ENCODE measurements around the gene KCNK17. TPM values are rescaled to one million over a fixed set of nuclear protein-coding genes. Genes with fewer than 3 reads are reported as not detected.

Gene KCNK17
- total RNA-seq, 1 experiment from 2014 or later: 1.2 TPM

DNA sequence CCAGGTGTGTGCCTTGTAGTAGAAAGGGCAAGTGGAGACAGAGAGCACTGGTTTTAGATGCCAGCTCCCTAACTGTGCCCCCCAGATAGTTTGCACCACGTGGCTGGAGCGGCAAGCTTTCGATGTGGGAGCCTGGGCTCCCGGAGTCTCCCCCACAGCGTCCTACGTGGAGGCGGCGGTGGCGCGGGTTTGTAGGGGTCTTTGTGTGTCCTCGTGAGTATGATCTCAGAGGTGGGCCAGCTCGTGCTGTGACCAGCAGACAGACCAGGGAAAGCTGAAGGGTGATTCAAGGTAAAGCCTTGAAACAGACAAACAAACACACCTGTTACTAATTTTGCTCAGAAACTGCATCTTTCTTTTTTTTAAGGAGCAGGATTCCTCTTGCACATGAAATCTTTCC lies 13.8 kb upstream of the KCNK17 start:
- Histone ChIP-seq H3T11ph (ENCODE audit: low read length) (no peak overlapping the region), H3K23me2 (ENCODE audit: insufficient read length, low read depth, low read length, poor library complexity, severe bottlenecking) (no peaks in the 10 kb centered on the region), H2BK120ac (ENCODE audit: low read depth, low read length, poor library complexity, severe bottlenecking) (no peak overlapping the region), H2AFZ (ENCODE audit: low read length) (no peak overlapping the region), H3K14ac (ENCODE audit: insufficient read depth, low read length) (no peak overlapping the region), H2BK20ac (ENCODE audit: low read depth, low read length, poor library complexity, severe bottlenecking) (no peak overlapping the region), H2AK5ac (ENCODE audit: insufficient read length, low read length) (no peak overlapping the region), H3K23ac (ENCODE audit: insufficient read length, low read depth, low read length) (no peak overlapping the region), H2BK15ac (ENCODE audit: low read depth, low read length) (no peak overlapping the region), H3K27me3 (ENCODE audit: insufficient read depth, low read length) (no peaks in the 10 kb centered on the region; the same call in 1 of the 2 replicates), H3K4me2 (ENCODE audit: insufficient read depth, insufficient read length, low read length) (no peak overlapping the region), H3K79me1 (ENCODE audit: insufficient read depth, low read depth, low read length, poor library complexity, severe bottlenecking) (no peaks in the 10 kb centered on the region), H3K4me1 (ENCODE audit: insufficient read depth, low read length) (no peaks in the 10 kb centered on the region), H4K91ac (ENCODE audit: insufficient read length, low read depth, low read length) (no peak overlapping the region), H3K4ac (ENCODE audit: low read depth, low read length) (no peak overlapping the region), H3K9ac (ENCODE audit: extremely low read depth, insufficient read length, low read length) (no peak overlapping the region), H3K79me2 (ENCODE audit: insufficient read depth, low read length) (no peaks in the 10 kb centered on the region), H4K5ac (ENCODE audit: insufficient read length, low read depth, low read length) (no peak overlapping the region), H4K20me1 (ENCODE audit: control insufficient read depth, insufficient read depth, insufficient read length) (no peaks in the 10 kb centered on the region), H4K8ac (replicated peaks; ENCODE audit: insufficient read length, low read depth, low read length) (no peak overlapping the region), H2BK5ac (ENCODE audit: insufficient read length, low read length) (no peak overlapping the region), H3K27ac (ENCODE audit: insufficient read length, low read depth, low read length) (no peak overlapping the region), H3K18ac (ENCODE audit: insufficient read length, low read depth, low read length) (no peak overlapping the region), H3K56ac (ENCODE audit: insufficient read length, low read depth, low read length) (no peak overlapping the region), H3K9me3 (ENCODE audit: control insufficient read depth, low read depth, low read length) (no peaks in the 10 kb centered on the region), H2BK12ac (ENCODE audit: insufficient read length, low read depth, low read length) (no peak overlapping the region)
- no CpG with 5 or more reads among the region's 12 CpGs for WGBS (ENCODE audit: extremely low coverage, insufficient read length, low lambda C conversion rate)
- TF ChIP-seq, protein P1, sequence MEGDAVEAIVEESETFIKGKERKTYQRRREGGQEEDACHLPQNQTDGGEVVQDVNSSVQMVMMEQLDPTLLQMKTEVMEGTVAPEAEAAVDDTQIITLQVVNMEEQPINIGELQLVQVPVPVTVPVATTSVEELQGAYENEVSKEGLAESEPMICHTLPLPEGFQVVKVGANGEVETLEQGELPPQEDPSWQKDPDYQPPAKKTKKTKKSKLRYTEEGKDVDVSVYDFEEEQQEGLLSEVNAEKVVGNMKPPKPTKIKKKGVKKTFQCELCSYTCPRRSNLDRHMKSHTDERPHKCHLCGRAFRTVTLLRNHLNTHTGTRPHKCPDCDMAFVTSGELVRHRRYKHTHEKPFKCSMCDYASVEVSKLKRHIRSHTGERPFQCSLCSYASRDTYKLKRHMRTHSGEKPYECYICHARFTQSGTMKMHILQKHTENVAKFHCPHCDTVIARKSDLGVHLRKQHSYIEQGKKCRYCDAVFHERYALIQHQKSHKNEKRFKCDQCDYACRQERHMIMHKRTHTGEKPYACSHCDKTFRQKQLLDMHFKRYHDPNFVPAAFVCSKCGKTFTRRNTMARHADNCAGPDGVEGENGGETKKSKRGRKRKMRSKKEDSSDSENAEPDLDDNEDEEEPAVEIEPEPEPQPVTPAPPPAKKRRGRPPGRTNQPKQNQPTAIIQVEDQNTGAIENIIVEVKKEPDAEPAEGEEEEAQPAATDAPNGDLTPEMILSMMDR (conservative IDR thresholded peaks at IDR 0.05): no peak
- Mint-ChIP-seq H3K27ac (no peak overlapping the region; a peak in 1 of 7 replicates), H3K9me3 (no peaks in the 10 kb centered on the region), H3K4me3 (no peak overlapping the region), H3K36me3 (ENCODE audit: insufficient read depth in 1 of 3, low read depth in 3 of 3) (no peaks in the 10 kb centered on the region; a peak in 1 of 7 replicates), H3K4me1 (no peaks in the 10 kb centered on the region), H3K27me3 (ENCODE audit: low read depth) (peaks cover 52% of the 10 kb centered on the region)
- no peak for DNase-seq

All from H9 (cell line).